ENCODE results near the gene ANKRD33.

ANKRD33 gene

GRCh38 chr12:51862947-51863346 lies 25.0 kb upstream of the ANKRD33 start:
- no peak for DNase-seq

GRCh38 chr12:51863363-51863932 lies 24.5 kb upstream of the ANKRD33 start:
- DNase-seq = no peak

GRCh38 chr12:51863933-51864832 lies 23.7 kb upstream of the ANKRD33 start:
- DNase-seq = no peak

- no peak for DNase-seq
Measured at GRCh38 chr12:51864833-51865670, 22.9 kb upstream of the ANKRD33 start.

- no peak for DNase-seq
Measured at GRCh38 chr12:51865757-51866270, 22.1 kb upstream of the ANKRD33 start.

- DNase-seq = no peak
Measured at GRCh38 chr12:51866324-51866723, 21.6 kb upstream of the ANKRD33 start.

GRCh38 chr12:51866762-51867161 lies 21.1 kb upstream of the ANKRD33 start:
- DNase-seq = no peak

- no peak for DNase-seq
Measured at GRCh38 chr12:51867371-51867770, 20.5 kb upstream of the ANKRD33 start.

- DNase-seq = no peak
Measured at GRCh38 chr12:51867796-51868428, 20.0 kb upstream of the ANKRD33 start.

GRCh38 chr12:51868821-51869495 lies 18.9 kb upstream of the ANKRD33 start:
- no peak for DNase-seq

GRCh38 chr12:51869496-51869865 lies 18.4 kb upstream of the ANKRD33 start:
- DNase-seq = no peak

GRCh38 chr12:51869931-51870330 lies 18.0 kb upstream of the ANKRD33 start:
- DNase-seq = no peak

- DNase-seq = no peak
Measured at GRCh38 chr12:51870504-51870903, 17.4 kb upstream of the ANKRD33 start.

- DNase-seq = no peak
Measured at GRCh38 chr12:51871126-51871525, 16.8 kb upstream of the ANKRD33 start.

GRCh38 chr12:51871918-51872688 lies 15.8 kb upstream of the ANKRD33 start:
- no peak for DNase-seq

GRCh38 chr12:51872689-51872981 lies 15.3 kb upstream of the ANKRD33 start:
- no peak for DNase-seq

- no peak for DNase-seq
Measured at GRCh38 chr12:51873251-51873994, 14.5 kb upstream of the ANKRD33 start.

- no peak for DNase-seq
Measured at GRCh38 chr12:51874000-51874399, 13.9 kb upstream of the ANKRD33 start.

- DNase-seq = no peak
Measured at GRCh38 chr12:51874486-51874885, 13.4 kb upstream of the ANKRD33 start.

GRCh38 chr12:51879102-51879501 lies 8.8 kb upstream of the ANKRD33 start:
- DNase-seq = no peak

GRCh38 chr12:51883295-51883694 lies 4.6 kb upstream of the ANKRD33 start:
- no peak for DNase-seq

Data from GOT3 (cell line).